ENCODE measurements around the gene PRRX2.
A peak's percentile ranks its signal among the peaks of the same experiment; 100 is the strongest.

Gene PRRX2

GRCh38 chr9:129665389-129665775 lies at the start of gene PRRX2:
TSS of gene PRRX2 (plus strand) at chr9:129665647. CDS start at chr9:129665868, 221 bp downstream.
- DNase-seq (ENCODE audit: low spot score): no peak

GRCh38 chr9:129617167-129617566 lies 48.3 kb upstream of the PRRX2 start:
- DNase-seq (ENCODE audit: low spot score): peak; percentile 80

GRCh38 chr9:129619787-129620668 lies 45.4 kb upstream of the PRRX2 start:
- DNase-seq (ENCODE audit: low spot score): no peak

GRCh38 chr9:129620669-129621295 lies 44.7 kb upstream of the PRRX2 start, which contains the start of gene C9orf50:
TSS of gene C9orf50 (minus strand) at chr9:129621101. CDS start at chr9:129620574, 527 bp downstream.
- no peak for DNase-seq (ENCODE audit: low spot score)

- DNase-seq (ENCODE audit: low spot score): no peak
Measured at GRCh38 chr9:129623331-129623730, 42.1 kb upstream of the PRRX2 start.

GRCh38 chr9:129624168-129624759 lies 41.2 kb upstream of the PRRX2 start:
- peak; percentile 50 for DNase-seq (ENCODE audit: low spot score)

GRCh38 chr9:129624947-129625346 lies 40.5 kb upstream of the PRRX2 start:
- DNase-seq (ENCODE audit: low spot score): peak; percentile 51

- DNase-seq (ENCODE audit: low spot score): peak; percentile 86
Measured at GRCh38 chr9:129626079-129626624, 39.3 kb upstream of the PRRX2 start, which contains the start of gene NTMT1. TSS of gene NTMT1 (plus strand) at chr9:129626163. CDS start at chr9:129632704, 6,541 bp downstream.

GRCh38 chr9:129626625-129627284 lies 38.7 kb upstream of the PRRX2 start:
- DNase-seq (ENCODE audit: low spot score): peak; percentile 88

- no peak for DNase-seq (ENCODE audit: low spot score)
Measured at GRCh38 chr9:129627556-129628440, 37.6 kb upstream of the PRRX2 start.

- no peak for DNase-seq (ENCODE audit: low spot score)
Measured at GRCh38 chr9:129628709-129629108, 36.7 kb upstream of the PRRX2 start.

- DNase-seq (ENCODE audit: low spot score): no peak
Measured at GRCh38 chr9:129629251-129629820, 36.1 kb upstream of the PRRX2 start.

- peak; percentile 62 for DNase-seq (ENCODE audit: low spot score)
Measured at GRCh38 chr9:129630967-129631673, 34.3 kb upstream of the PRRX2 start.

- DNase-seq (ENCODE audit: low spot score): no peak
Measured at GRCh38 chr9:129631674-129632129, 33.7 kb upstream of the PRRX2 start.

- peak; percentile 77 for DNase-seq (ENCODE audit: low spot score)
Measured at GRCh38 chr9:129632460-129632859, 33.0 kb upstream of the PRRX2 start.

GRCh38 chr9:129633207-129633606 lies 32.2 kb upstream of the PRRX2 start:
- DNase-seq (ENCODE audit: low spot score): no peak

GRCh38 chr9:129633848-129634247 lies 31.6 kb upstream of the PRRX2 start:
- no peak for DNase-seq (ENCODE audit: low spot score)

GRCh38 chr9:129635099-129636065 lies 30.1 kb upstream of the PRRX2 start:
- no peak for DNase-seq (ENCODE audit: low spot score)

Measured in kidney tubule cell (primary cell).